ENCODE measurements around the gene FN3KRP. TPM values are rescaled to one million over a fixed set of nuclear protein-coding genes. Genes with fewer than 3 reads are reported as not detected.

Gene FN3KRP
- polyA plus RNA-seq, 3 donors = 16.5 to 24.8 (median 23.2) TPM

- Histone ChIP-seq H3K9ac (ENCODE audit: insufficient read depth, low read length, poor library complexity, severe bottlenecking) (peak overlapping the region; percentile 21), H3K9me3 (replicated peaks in 1 of 2; ENCODE audit: control insufficient read depth in 1 of 2, insufficient read depth in 1 of 2, low read length in 2 of 2) (no peaks in the 10 kb centered on the region), H3K4me1 (ENCODE audit: control insufficient read depth in 1 of 2, insufficient read depth in 2 of 2, low read length in 2 of 2) (peaks cover 3 to 8% of the 10 kb centered on the region in 2 donors), H3K36me3 (replicated peaks in 1 of 2; ENCODE audit: control insufficient read depth in 1 of 2, insufficient read depth in 2 of 2, low read length in 2 of 2) (no peaks in the 10 kb centered on the region), H3K4me3 (replicated peaks in 1 of 3; ENCODE audit: low read depth in 2 of 3, low read length in 3 of 3) (peak overlapping the region in 1 of 3 experiments; percentile 48), H3K79me2 (ENCODE audit: insufficient read depth, low read length) (no peaks in the 10 kb centered on the region), H3K4me2 (replicated peaks; ENCODE audit: extremely low read depth, low read length, poor library complexity, severe bottlenecking) (peak overlapping the region; percentile 62), H4K20me1 (ENCODE audit: insufficient read depth, low read length) (no peaks in the 10 kb centered on the region), H3K27ac (ENCODE audit: low read depth in 1 of 2, low read length in 2 of 2) (no peak overlapping the region), H2AFZ (ENCODE audit: insufficient read depth, low read depth, low read length, poor library complexity, severe bottlenecking) (peak overlapping the region; percentile 71), H3K27me3 (ENCODE audit: control insufficient read depth in 2 of 2, insufficient read depth in 2 of 2, low read length in 2 of 2) (no peaks in the 10 kb centered on the region)
- peaks cover 0 to 6% (median 0%) of the 10 kb centered on the region in 3 donors for H3K27me3 Mint-ChIP-seq (ENCODE audit: low read depth in 3 of 3)
- H3K4me3 Mint-ChIP-seq = peak overlapping the region; percentile 62 to 85
- H3K27ac Mint-ChIP-seq = no peak overlapping the region
- DNase-seq = peak; percentile 46 to 63 (median 59)
- 20% methylated on average over 17 of the region's 20 CpGs for WGBS (ENCODE audit: insufficient coverage)
- peaks cover 9% of the 10 kb centered on the region for H3K4me1 Mint-ChIP-seq
- peak; percentile 70 for TF ChIP-seq CTCF (IDR thresholded peaks at IDR 0.05)
- H3K36me3 Mint-ChIP-seq = no peaks in the 10 kb centered on the region
- no peaks in the 10 kb centered on the region for H3K9me3 Mint-ChIP-seq
- intact Hi-C loops (cut with micrococcal nuclease) = loop anchor here (2.0 to 5.0 kb wide), 2 partner anchors 98 to 104 kb away; no protein-coding TSS in a partner anchor
Measured at GRCh38 chr17:82668631-82669099, 47.8 kb upstream of the FN3KRP start.

GRCh38 chr17:82670661-82671450 lies 45.6 kb upstream of the FN3KRP start:
- Histone ChIP-seq H3K4me3 (replicated peaks in 1 of 3; ENCODE audit: low read depth in 2 of 3, low read length in 3 of 3) (no peak overlapping the region), H2AFZ (ENCODE audit: insufficient read depth, low read depth, low read length, poor library complexity, severe bottlenecking) (no peak overlapping the region), H3K27me3 (ENCODE audit: control insufficient read depth in 2 of 2, insufficient read depth in 2 of 2, low read length in 2 of 2) (no peaks in the 10 kb centered on the region), H3K36me3 (replicated peaks in 1 of 2; ENCODE audit: control insufficient read depth in 1 of 2, insufficient read depth in 2 of 2, low read length in 2 of 2) (no peaks in the 10 kb centered on the region), H3K4me1 (ENCODE audit: control insufficient read depth in 1 of 2, insufficient read depth in 2 of 2, low read length in 2 of 2) (peaks cover 3 to 8% of the 10 kb centered on the region in 2 donors), H4K20me1 (ENCODE audit: insufficient read depth, low read length) (no peaks in the 10 kb centered on the region), H3K9ac (ENCODE audit: insufficient read depth, low read length, poor library complexity, severe bottlenecking) (no peak overlapping the region), H3K9me3 (replicated peaks in 1 of 2; ENCODE audit: control insufficient read depth in 1 of 2, insufficient read depth in 1 of 2, low read length in 2 of 2) (no peaks in the 10 kb centered on the region), H3K27ac (ENCODE audit: low read depth in 1 of 2, low read length in 2 of 2) (no peak overlapping the region), H3K4me2 (replicated peaks; ENCODE audit: extremely low read depth, low read length, poor library complexity, severe bottlenecking) (no peak overlapping the region), H3K79me2 (ENCODE audit: insufficient read depth, low read length) (no peaks in the 10 kb centered on the region)
- 96% methylated on average over 15 of the region's 19 CpGs for WGBS (ENCODE audit: insufficient coverage)
- no peak for TF ChIP-seq CTCF (IDR thresholded peaks at IDR 0.05)
- intact Hi-C loops (cut with micrococcal nuclease) = no loop called here
- no peak overlapping the region for H3K4me3 Mint-ChIP-seq
- H3K36me3 Mint-ChIP-seq = no peaks in the 10 kb centered on the region
- H3K27ac Mint-ChIP-seq = no peak overlapping the region
- peaks cover 9% of the 10 kb centered on the region for H3K4me1 Mint-ChIP-seq
- H3K9me3 Mint-ChIP-seq = no peaks in the 10 kb centered on the region
- DNase-seq = no peak
- H3K27me3 Mint-ChIP-seq (ENCODE audit: low read depth in 3 of 3) = peaks cover 0 to 6% (median 0%) of the 10 kb centered on the region in 3 donors

Data from CD14-positive monocyte (primary cell).